ENCODE results near the gene ATP8B1. TPM values are rescaled to one million over a fixed set of nuclear protein-coding genes. Genes with fewer than 3 reads are reported as not detected.

ATP8B1 gene
- polyA plus RNA-seq, 3 donors = 0.02 to 0.11 (median 0.03) TPM

DNA sequence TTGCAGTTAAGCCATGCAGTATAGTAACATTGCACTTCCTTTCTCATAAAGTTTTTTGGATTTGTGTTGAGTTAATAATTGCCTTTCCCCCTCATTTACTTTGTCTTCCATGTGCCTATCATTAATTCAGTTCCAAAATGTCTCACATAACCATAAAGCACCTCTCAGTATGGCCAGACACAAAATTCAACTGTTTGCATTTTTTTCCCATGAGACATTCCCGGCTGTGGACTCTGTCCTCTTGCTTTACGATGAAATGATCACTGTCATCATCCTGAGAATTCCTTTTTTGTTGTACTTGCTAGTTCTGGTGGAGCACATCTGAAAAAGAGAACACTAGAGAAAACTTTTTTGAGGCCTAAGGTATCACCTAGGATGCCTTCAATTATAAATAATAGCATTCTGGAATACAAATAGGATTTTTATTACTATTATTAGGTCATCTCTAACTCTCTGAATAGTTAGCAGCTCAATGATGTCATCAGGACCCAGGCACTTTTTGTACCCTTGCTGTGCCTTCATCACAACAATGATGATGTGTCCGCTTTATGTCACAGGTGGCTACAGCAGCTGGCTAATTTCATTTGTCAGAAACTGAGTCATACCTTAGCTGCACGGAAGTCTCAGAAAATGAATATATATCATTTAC is 8.5 kb upstream of the ATP8B1 start:
- Mint-ChIP-seq H3K27ac (no peak overlapping the region), H3K36me3 (no peaks in the 10 kb centered on the region), H3K27me3 (ENCODE audit: low read depth in 3 of 3) (peaks cover 3 to 8% (median 6%) of the 10 kb centered on the region in 3 donors), H3K4me3 (no peak overlapping the region), H3K4me1 (no peaks in the 10 kb centered on the region), H3K9me3 (peaks cover 7 to 21% (median 12%) of the 10 kb centered on the region in 7 donors)
- H3K27me3 ChIP-seq (ENCODE audit: control insufficient read depth in 2 of 2, insufficient read depth in 2 of 2, low read length in 2 of 2) = peaks cover 0 to 3% of the 10 kb centered on the region in 2 donors
- H3K27ac ChIP-seq (ENCODE audit: low read depth in 1 of 2, low read length in 2 of 2) = no peak overlapping the region
- H2AFZ ChIP-seq (ENCODE audit: insufficient read depth, low read depth, low read length, poor library complexity, severe bottlenecking) = no peak overlapping the region
- DNase-seq = no peak
- no peak overlapping the region for H3K9ac ChIP-seq (ENCODE audit: insufficient read depth, low read length, poor library complexity, severe bottlenecking)
- H4K20me1 ChIP-seq (ENCODE audit: insufficient read depth, low read length) = no peaks in the 10 kb centered on the region
- WGBS (ENCODE audit: insufficient coverage) = 100% methylated on average over 1 of the region's 4 CpGs
- H3K4me2 ChIP-seq (replicated peaks; ENCODE audit: extremely low read depth, low read length, poor library complexity, severe bottlenecking) = no peak overlapping the region
- H3K9me3 ChIP-seq (replicated peaks in 1 of 2; ENCODE audit: control insufficient read depth in 1 of 2, insufficient read depth in 1 of 2, low read length in 2 of 2) = peaks cover 4 to 6% of the 10 kb centered on the region in 2 donors
- no peaks in the 10 kb centered on the region for H3K79me2 ChIP-seq (ENCODE audit: insufficient read depth, low read length)
- no peaks in the 10 kb centered on the region for H3K36me3 ChIP-seq (replicated peaks in 1 of 2; ENCODE audit: control insufficient read depth in 1 of 2, insufficient read depth in 2 of 2, low read length in 2 of 2)
- no peaks in the 10 kb centered on the region for H3K4me1 ChIP-seq (ENCODE audit: control insufficient read depth in 1 of 2, insufficient read depth in 2 of 2, low read length in 2 of 2)
- H3K4me3 ChIP-seq (replicated peaks in 1 of 3; ENCODE audit: low read depth in 2 of 3, low read length in 3 of 3) = no peak overlapping the region
- TF ChIP-seq, protein P1, sequence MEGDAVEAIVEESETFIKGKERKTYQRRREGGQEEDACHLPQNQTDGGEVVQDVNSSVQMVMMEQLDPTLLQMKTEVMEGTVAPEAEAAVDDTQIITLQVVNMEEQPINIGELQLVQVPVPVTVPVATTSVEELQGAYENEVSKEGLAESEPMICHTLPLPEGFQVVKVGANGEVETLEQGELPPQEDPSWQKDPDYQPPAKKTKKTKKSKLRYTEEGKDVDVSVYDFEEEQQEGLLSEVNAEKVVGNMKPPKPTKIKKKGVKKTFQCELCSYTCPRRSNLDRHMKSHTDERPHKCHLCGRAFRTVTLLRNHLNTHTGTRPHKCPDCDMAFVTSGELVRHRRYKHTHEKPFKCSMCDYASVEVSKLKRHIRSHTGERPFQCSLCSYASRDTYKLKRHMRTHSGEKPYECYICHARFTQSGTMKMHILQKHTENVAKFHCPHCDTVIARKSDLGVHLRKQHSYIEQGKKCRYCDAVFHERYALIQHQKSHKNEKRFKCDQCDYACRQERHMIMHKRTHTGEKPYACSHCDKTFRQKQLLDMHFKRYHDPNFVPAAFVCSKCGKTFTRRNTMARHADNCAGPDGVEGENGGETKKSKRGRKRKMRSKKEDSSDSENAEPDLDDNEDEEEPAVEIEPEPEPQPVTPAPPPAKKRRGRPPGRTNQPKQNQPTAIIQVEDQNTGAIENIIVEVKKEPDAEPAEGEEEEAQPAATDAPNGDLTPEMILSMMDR (IDR thresholded peaks at IDR 0.05) = no peak
- intact Hi-C loops (cut with micrococcal nuclease) = no loop called here

DNA sequence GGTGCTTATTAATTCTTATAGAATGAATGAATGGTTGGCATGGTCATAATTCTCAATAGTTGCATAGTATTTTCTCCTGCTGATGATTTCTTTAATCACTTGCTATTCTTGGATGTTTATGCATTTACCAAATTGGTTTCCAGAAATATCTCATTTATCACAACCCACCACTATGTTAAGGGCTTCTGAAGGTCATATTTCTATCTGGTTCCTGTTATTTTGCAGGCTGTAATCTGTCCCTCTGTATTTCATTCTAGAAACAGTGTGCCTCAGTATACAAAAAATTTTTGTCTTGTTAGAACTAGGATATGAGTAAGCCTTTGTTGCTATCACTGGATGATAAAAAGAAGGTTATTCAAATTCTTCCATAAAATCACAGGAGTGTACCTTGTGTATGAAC is 6.1 kb upstream of the ATP8B1 start:
- intact Hi-C loops (cut with micrococcal nuclease) = no loop called here
- peaks cover 7 to 14% of the 10 kb centered on the region in 2 donors for H3K27me3 ChIP-seq (ENCODE audit: control insufficient read depth in 2 of 2, insufficient read depth in 2 of 2, low read length in 2 of 2)
- no peaks in the 10 kb centered on the region for H4K20me1 ChIP-seq (ENCODE audit: insufficient read depth, low read length)
- H3K36me3 ChIP-seq (replicated peaks in 1 of 2; ENCODE audit: control insufficient read depth in 1 of 2, insufficient read depth in 2 of 2, low read length in 2 of 2) = no peaks in the 10 kb centered on the region
- H3K27ac ChIP-seq (ENCODE audit: low read depth in 1 of 2, low read length in 2 of 2) = no peak overlapping the region
- no peak overlapping the region for H3K4me2 ChIP-seq (replicated peaks; ENCODE audit: extremely low read depth, low read length, poor library complexity, severe bottlenecking)
- no peak overlapping the region for H3K27ac Mint-ChIP-seq
- TF ChIP-seq, protein P1 (IDR thresholded peaks at IDR 0.05) = no peak
- peaks cover 13 to 28% (median 26%) of the 10 kb centered on the region in 3 donors for H3K27me3 Mint-ChIP-seq (ENCODE audit: low read depth in 3 of 3)
- H3K9me3 ChIP-seq (replicated peaks in 1 of 2; ENCODE audit: control insufficient read depth in 1 of 2, insufficient read depth in 1 of 2, low read length in 2 of 2) = peaks cover 4 to 13% of the 10 kb centered on the region in 2 donors
- no peak overlapping the region for H3K4me3 ChIP-seq (replicated peaks in 1 of 3; ENCODE audit: low read depth in 2 of 3, low read length in 3 of 3)
- no peaks in the 10 kb centered on the region for H3K4me1 ChIP-seq (ENCODE audit: control insufficient read depth in 1 of 2, insufficient read depth in 2 of 2, low read length in 2 of 2)
- peaks cover 2% of the 10 kb centered on the region for H3K4me1 Mint-ChIP-seq
- no peaks in the 10 kb centered on the region for H3K36me3 Mint-ChIP-seq
- H2AFZ ChIP-seq (ENCODE audit: insufficient read depth, low read depth, low read length, poor library complexity, severe bottlenecking) = no peak overlapping the region
- H3K4me3 Mint-ChIP-seq = no peak overlapping the region
- DNase-seq = no peak
- H3K9ac ChIP-seq (ENCODE audit: insufficient read depth, low read length, poor library complexity, severe bottlenecking) = no peak overlapping the region
- peaks cover 7 to 24% (median 13%) of the 10 kb centered on the region in 7 donors for H3K9me3 Mint-ChIP-seq
- no peaks in the 10 kb centered on the region for H3K79me2 ChIP-seq (ENCODE audit: insufficient read depth, low read length)

Measured in CD14-positive monocyte (primary cell).